GDM1 (cell line): Measurements from ENCODE around the gene GALR3.

Source experiments
- DNase-seq: peaks from one replicate; lab custom pipeline; 2025; lab: John Stamatoyannopoulos, UW

The GALR3 gene

GRCh38 chr22:37870273-37870672 is 47.1 kb downstream of the GALR3 start:
- no peak for DNase-seq
